Neural crest cell (in vitro differentiated cells): ENCODE data around the gene AJAP1. TPM values are rescaled to one million over a fixed set of nuclear protein-coding genes. Genes with fewer than 3 reads are reported as not detected.

Experiments used
- DNase-seq: peaks from one replicate; pipeline ENCODE4 v3.0.0; 2021; ENCODE audit warnings: low read depth, mixed read lengths, low spot score
- H3K27ac Mint-ChIP-seq: one replicate; pipeline ENCODE4 v1.8.0; 2021; ENCODE audit warnings: mild to moderate bottlenecking, mixed read lengths; ENCODE audit not compliant: unreplicated experiment
- H3K27me3 Mint-ChIP-seq: 2 replicates; pipeline ENCODE4 v1.8.0; 2021; ENCODE audit warnings: low read depth, mild to moderate bottlenecking, mixed read lengths
- H3K36me3 Mint-ChIP-seq: 2 replicates; pipeline ENCODE4 v1.8.0; 2021; ENCODE audit warnings: low read depth, mild to moderate bottlenecking, mixed read lengths
- H3K4me1 Mint-ChIP-seq: 2 replicates; pipeline ENCODE4 v1.8.0; 2021; ENCODE audit warnings: mixed read lengths
- H3K4me3 Mint-ChIP-seq: one replicate; pipeline ENCODE4 v1.8.0; 2021; ENCODE audit warnings: mild to moderate bottlenecking, mixed read lengths
- H3K9me3 Mint-ChIP-seq: 2 replicates; pipeline ENCODE4 v1.8.0; 2021; ENCODE audit warnings: mixed read lengths
- CTCF ChIP-seq: fragments of 200-600 bp; sonication (generic); conservative IDR thresholded peaks from 2 replicates; pipeline ENCODE4 v1.5.0; 2021; ENCODE audit warnings: antibody characterized with exemption, mild to moderate bottlenecking
- total RNA-seq: library from RNA; stranded (reverse); gene quantifications from 2 replicates; pipeline ENCODE4 v1.2.1, GENCODE V29; 2021

Gene AJAP1
- total RNA-seq, 1 donor from 2014 or later: 1.4 TPM

- TF ChIP-seq CTCF: no peak
- no peaks in the 10 kb centered on the region for H3K27me3 Mint-ChIP-seq
- H3K27ac Mint-ChIP-seq: no peak overlapping the region
- H3K36me3 Mint-ChIP-seq: no peaks in the 10 kb centered on the region
- no peaks in the 10 kb centered on the region for H3K4me1 Mint-ChIP-seq
- H3K9me3 Mint-ChIP-seq: peaks cover 3% of the 10 kb centered on the region
- DNase-seq: no peak
- no peak overlapping the region for H3K4me3 Mint-ChIP-seq
Observed at GRCh38 chr1:4767308-4767707, 112.9 kb downstream of the AJAP1 start.

GRCh38 chr1:4768553-4768952 lies 114.1 kb downstream of the AJAP1 start:
- peaks cover 3% of the 10 kb centered on the region for H3K9me3 Mint-ChIP-seq
- H3K27ac Mint-ChIP-seq: no peak overlapping the region
- no peaks in the 10 kb centered on the region for H3K36me3 Mint-ChIP-seq
- DNase-seq: no peak
- H3K4me1 Mint-ChIP-seq: peaks cover 4% of the 10 kb centered on the region
- TF ChIP-seq CTCF: no peak
- H3K27me3 Mint-ChIP-seq: no peaks in the 10 kb centered on the region
- no peak overlapping the region for H3K4me3 Mint-ChIP-seq

- Mint-ChIP-seq H3K27ac (no peak overlapping the region), H3K9me3 (peaks cover 3% of the 10 kb centered on the region)
Observed at GRCh38 chr1:4769516-4770280, 115.3 kb downstream of the AJAP1 start.

GRCh38 chr1:4770713-4771112 lies 116.3 kb downstream of the AJAP1 start:
- no peak for TF ChIP-seq CTCF
- Mint-ChIP-seq H3K27me3 (no peaks in the 10 kb centered on the region), H3K9me3 (no peaks in the 10 kb centered on the region), H3K36me3 (no peaks in the 10 kb centered on the region), H3K27ac (no peak overlapping the region), H3K4me3 (no peak overlapping the region), H3K4me1 (peaks cover 4% of the 10 kb centered on the region)
- DNase-seq: no peak

More at GRCh38 chr1:4769516-4770280, 115.3 kb downstream of the AJAP1 start:
- Mint-ChIP-seq H3K36me3 (no peaks in the 10 kb centered on the region), H3K4me3 (no peak overlapping the region), H3K27me3 (no peaks in the 10 kb centered on the region), H3K4me1 (peaks cover 4% of the 10 kb centered on the region)
- DNase-seq: no peak
- TF ChIP-seq CTCF: no peak

GRCh38 chr1:4771267-4771666 lies 116.9 kb downstream of the AJAP1 start:
- H3K27ac Mint-ChIP-seq: no peak overlapping the region
- no peaks in the 10 kb centered on the region for H3K36me3 Mint-ChIP-seq
- H3K4me1 Mint-ChIP-seq: peaks cover 4% of the 10 kb centered on the region
- no peak overlapping the region for H3K4me3 Mint-ChIP-seq
- H3K9me3 Mint-ChIP-seq: no peaks in the 10 kb centered on the region
- DNase-seq: no peak
- TF ChIP-seq CTCF: no peak
- no peaks in the 10 kb centered on the region for H3K27me3 Mint-ChIP-seq
